ENCODE results near the gene LGI4.
"Not testable (repeated sequence)": the region's sequence is repeated elsewhere in the genome, so short reads cannot be mapped to it uniquely, and the experiment has no call there.

The LGI4 gene

DNA sequence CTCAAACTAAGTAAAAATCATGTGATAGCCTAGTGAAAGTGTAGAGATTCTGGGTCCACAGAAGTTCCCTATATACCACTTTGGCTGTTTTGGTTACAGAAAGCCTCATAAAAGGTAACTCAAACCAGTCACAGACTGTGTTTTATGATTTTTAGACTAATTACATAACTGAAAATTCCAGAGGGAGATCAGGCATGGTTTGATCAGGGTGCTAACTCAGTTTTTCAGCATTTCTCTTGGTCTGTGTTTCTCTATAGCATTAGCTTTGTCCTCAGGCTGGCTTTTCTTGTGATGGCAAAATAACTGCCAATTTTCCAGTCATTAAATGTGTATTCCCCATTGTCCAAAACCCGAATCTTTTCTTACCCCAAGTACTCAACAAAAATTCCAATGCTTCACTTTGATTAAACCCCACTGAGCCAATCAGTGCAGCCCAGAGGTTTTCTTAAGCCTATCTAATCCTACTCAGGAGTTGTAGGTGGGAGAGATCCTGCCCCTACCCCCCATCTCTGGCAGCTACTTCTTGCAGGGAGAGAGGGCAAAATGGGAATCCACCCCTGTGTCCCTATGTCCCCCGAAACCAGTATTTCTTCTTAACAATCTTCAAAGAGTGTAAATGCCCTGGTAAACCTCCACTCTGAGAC lies 27.8 kb downstream of the LGI4 start:
- DNase-seq (ENCODE audit: low read depth in 2 of 2) = no peak

DNA sequence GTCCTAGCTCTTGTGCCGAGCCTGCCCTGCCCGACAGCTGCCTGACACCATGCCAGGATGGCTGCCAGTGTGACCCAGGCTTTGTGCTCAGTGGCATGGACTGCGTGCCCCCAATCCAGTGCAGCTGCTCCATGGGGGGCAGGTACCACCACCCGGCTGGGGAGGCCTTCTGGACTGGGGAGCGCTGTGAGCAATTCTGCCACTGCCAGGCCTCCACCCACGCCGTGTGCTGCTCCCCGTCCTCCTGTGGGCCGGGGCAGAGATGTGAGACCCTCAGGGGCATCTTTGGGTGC lies 28.6 kb downstream of the LGI4 start:
- no peak for DNase-seq (ENCODE audit: low read depth in 2 of 2)

DNA sequence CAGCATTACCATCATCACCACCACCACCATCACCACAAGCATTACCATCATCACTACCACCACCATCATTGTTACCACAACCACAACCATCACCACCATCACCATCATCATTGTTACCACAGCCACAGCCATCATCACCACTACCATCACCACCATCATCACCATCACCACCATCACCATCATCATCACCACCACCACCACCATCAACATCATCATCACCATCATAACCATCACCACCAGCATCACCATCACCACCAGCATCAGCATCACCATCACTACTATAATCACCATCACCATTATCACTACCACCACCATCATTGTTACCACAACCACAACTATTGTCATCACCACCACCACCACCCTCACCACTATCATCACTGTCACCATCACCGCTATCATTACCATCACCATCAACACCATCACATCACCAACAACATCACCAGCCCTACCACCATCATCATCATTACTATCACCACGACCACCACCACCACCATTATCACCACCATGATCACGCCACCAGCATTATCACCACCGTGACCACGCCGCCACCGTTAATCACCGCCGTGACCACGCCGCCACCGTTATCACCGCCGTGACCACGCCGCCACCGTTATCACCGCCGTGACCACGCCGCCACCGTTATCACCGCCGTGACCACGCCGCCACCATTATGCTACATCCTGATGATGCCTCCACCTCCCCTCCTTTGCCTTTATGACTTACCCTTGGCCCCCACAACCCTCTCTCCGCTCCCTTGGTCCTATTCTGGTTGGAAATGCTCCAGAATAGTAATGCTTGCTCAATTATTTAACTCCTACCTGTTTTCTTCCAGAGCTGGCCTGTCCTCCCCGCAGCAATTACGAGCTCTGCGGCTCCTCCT lies 29.2 kb downstream of the LGI4 start:
- no peak for DNase-seq (ENCODE audit: low read depth in 2 of 2)

- DNase-seq (ENCODE audit: low read depth in 2 of 2) = no peak
Measured at GRCh38 chr19:35105047-35105410, 29.8 kb downstream of the LGI4 start.

DNA sequence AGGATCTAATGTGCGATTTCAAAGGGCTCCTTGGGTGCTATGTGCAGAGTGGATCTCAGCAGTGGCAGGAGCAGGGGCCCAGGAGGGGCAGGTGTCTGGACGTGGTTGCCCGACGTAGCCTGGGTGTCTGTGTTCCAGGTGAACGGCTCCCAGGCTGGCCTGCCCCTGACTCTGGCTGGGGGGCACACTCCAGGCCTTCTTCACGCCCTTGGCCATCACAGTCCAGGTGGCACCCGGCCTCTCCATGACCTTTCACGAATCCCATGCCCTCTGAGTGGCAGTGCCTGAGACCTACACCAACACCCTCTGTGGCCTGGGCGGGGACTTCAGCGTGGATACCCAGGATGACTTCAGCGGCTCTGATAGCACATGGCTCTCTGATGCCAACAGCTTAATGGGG lies 30.5 kb downstream of the LGI4 start:
- DNase-seq (ENCODE audit: low read depth in 2 of 2) = no peak

- not testable (repeated sequence) for DNase-seq (ENCODE audit: low read depth in 2 of 2)
Measured at GRCh38 chr19:35103614-35104013, 31.2 kb downstream of the LGI4 start.

GRCh38 chr19:35101949-35102348 lies 32.9 kb downstream of the LGI4 start:
- not testable (repeated sequence) for DNase-seq (ENCODE audit: low read depth in 2 of 2)

GRCh38 chr19:35100588-35101533 lies 34.0 kb downstream of the LGI4 start:
- DNase-seq (ENCODE audit: low read depth in 2 of 2) = no peak

DNA sequence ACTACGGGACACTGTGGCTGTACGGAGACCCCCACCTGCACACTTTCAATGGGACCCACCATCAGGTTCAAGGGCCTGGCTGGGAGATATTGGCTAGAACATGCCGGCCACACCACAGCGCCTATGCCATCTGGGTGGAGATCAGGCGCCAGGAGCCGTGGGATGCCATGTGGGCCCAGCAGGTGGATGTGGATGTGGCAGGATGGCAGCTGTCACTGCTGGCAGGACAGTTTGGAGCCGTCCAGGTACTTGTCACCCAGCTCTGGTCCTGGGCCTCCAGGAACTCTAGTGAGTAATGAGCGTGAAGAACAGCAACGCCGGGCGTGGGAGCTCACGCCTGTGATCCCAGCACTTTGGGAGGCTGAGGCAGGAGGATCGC lies 35.0 kb downstream of the LGI4 start:
- no peak for DNase-seq (ENCODE audit: low read depth in 2 of 2)

- no peak for DNase-seq (ENCODE audit: low read depth in 2 of 2)
Measured at GRCh38 chr19:35099155-35099896, 35.5 kb downstream of the LGI4 start.

DNA sequence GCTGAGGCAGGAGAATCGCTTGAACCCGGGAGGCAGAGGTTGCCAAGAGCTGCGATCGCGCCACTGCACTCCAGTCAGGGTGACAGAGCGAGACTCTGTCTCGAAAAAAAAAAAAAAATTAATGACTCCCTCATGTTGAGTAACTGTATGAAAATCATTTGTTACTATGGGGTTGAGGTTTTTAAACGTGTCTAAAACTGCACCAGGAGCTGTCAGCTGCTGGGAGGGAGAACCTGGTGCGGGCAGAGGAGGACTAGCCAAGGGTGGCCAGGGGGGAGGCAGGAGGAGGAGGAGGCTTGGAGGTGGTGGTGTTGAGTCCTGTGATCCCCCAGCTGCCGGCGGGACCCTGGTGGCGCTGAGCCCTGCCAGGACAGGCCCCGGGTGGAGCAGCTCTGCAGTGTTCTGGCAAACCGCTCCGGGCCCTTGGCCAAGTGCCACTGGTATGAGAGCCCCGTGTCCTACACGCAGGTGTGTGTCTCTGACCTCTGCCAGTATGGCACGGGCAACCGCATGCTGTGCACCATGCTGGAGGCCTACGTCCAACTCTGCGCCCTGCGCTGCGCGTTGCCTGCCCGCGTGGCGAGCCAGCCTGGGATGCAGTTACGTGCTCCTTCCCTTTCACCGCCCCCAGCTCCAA lies 36.3 kb downstream of the LGI4 start:
- DNase-seq (ENCODE audit: low read depth in 2 of 2) = no peak

GRCh38 chr19:35095667-35096368 lies 39.0 kb downstream of the LGI4 start:
- no peak for DNase-seq (ENCODE audit: low read depth in 2 of 2)

DNA sequence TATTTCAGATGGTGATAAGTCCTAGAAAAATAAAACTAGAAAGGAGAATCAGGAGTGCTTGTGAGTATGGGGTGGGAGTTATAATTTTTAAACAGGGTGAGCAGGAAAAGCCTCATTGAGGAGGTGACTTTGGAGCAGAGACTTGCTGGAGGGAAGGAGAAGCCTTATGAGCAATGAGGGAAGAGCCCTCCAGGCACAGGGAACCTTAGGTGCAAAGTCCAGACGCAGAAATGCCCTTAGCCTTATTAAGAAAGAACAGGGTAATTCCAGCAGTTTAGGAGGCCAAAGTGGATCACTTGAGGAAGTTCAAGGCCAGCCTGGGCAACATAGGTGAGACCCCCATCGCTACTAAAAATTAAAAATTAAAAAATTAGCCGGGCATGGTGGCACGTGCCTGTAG lies 40.2 kb downstream of the LGI4 start:
- no peak for DNase-seq (ENCODE audit: low read depth in 2 of 2)

- DNase-seq (ENCODE audit: low read depth in 2 of 2) = no peak
Measured at GRCh38 chr19:35093941-35094647, 40.8 kb downstream of the LGI4 start.

DNA sequence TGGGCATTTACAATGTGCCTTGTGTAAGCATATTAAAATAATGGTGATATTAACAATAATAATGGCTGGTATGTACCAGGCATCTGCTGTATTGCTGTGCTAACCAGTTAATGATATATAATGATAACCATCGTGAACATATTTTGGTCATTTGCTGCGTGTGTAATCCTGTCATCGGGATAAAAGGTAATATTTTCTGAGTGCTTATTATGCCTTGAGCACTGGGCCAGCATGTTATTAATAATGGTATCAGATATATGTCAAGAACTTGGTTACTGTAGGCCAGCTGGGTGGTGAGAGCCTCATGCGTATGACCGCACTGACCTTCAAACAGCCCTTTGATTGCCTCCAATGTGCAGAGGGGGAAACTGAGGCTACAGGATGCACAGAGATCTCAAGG lies 41.4 kb downstream of the LGI4 start:
- DNase-seq (ENCODE audit: low read depth in 2 of 2) = no peak

DNA sequence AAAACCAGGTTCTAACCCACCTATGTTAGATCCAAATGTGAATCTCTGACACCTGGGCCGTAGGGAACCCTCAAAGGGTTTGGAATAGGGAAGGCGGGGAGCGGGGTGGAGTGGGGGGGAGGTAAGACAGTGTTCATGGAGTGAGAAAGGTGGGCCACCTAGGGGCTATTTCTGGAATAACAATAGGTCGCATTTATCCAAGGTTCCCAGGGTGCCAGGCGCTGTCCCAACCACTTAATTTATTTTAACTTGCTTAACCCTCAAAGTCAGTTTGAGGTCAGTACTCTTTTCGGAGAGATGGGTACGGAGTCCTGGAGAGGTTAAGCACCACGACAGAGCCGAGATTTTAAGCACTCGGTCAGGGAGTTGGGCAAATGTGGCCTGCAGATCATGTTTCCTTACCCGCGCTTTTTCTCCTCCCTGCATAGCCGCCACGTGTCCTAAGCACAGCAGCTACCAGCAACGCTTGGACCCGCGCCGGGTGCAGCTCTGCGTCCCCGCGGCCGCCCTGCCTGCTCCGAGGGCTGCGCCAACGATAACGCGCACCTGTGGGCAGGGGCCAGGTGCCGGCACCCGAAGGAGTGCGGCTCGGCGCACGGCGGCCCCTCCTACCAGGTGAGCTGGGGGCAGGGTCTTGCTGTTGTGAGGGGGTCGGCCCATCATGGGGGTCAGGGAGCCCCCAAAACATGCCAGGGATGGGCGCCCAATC lies 44.2 kb downstream of the LGI4 start:
- no peak for DNase-seq (ENCODE audit: low read depth in 2 of 2)

GRCh38 chr19:35090160-35090505 lies 44.7 kb downstream of the LGI4 start:
- no peak for DNase-seq (ENCODE audit: low read depth in 2 of 2)

GRCh38 chr19:35089554-35089953 lies 45.3 kb downstream of the LGI4 start:
- DNase-seq (ENCODE audit: low read depth in 2 of 2) = no peak

- DNase-seq (ENCODE audit: low read depth in 2 of 2) = no peak
Measured at GRCh38 chr19:35088131-35088913, 46.5 kb downstream of the LGI4 start.

All from activated CD8-positive, alpha-beta memory T cell treated with anti-CD3 and anti-CD28 coated beads for 4 hours (primary cell).